ENCODE data around the gene ZBTB22. TPM values are rescaled to one million over a fixed set of nuclear protein-coding genes. Genes with fewer than 3 reads are reported as not detected.

ZBTB22 gene
- total RNA-seq, 1 donor from 2014 or later: 27.3 TPM

DNA sequence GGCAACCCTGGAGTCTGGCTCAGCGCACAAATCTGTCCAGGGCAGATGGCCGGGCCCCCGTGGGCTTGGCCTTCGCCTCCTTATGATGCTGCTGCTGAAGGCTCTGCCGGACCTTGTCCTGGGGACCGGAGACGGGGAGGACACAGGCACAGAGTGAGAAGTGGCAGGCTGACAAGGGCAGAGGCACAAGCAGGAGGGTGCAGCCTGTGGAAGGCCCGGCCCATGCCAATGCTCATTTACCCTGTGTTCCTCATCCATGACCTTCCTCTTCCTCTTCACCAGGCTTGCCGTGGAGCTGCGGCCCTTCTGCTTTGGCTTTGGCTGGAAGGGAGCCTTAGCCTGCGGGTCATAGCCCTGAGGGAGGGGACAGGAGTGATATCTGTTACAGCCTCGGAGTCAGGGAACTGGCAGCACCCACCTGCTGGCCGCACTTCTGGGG is 38.3 kb downstream of the ZBTB22 start:
- Mint-ChIP-seq H3K9me3 (ENCODE audit: low read depth) (no peaks in the 10 kb centered on the region), H3K4me1 (ENCODE audit: low read depth) (peaks cover 15% of the 10 kb centered on the region), H3K27ac (no peak overlapping the region), H3K27me3 (no peaks in the 10 kb centered on the region), H3K36me3 (ENCODE audit: insufficient read depth) (peaks cover 16% of the 10 kb centered on the region), H3K4me3 (ENCODE audit: low read depth) (no peak overlapping the region)
- TF ChIP-seq, protein P1, sequence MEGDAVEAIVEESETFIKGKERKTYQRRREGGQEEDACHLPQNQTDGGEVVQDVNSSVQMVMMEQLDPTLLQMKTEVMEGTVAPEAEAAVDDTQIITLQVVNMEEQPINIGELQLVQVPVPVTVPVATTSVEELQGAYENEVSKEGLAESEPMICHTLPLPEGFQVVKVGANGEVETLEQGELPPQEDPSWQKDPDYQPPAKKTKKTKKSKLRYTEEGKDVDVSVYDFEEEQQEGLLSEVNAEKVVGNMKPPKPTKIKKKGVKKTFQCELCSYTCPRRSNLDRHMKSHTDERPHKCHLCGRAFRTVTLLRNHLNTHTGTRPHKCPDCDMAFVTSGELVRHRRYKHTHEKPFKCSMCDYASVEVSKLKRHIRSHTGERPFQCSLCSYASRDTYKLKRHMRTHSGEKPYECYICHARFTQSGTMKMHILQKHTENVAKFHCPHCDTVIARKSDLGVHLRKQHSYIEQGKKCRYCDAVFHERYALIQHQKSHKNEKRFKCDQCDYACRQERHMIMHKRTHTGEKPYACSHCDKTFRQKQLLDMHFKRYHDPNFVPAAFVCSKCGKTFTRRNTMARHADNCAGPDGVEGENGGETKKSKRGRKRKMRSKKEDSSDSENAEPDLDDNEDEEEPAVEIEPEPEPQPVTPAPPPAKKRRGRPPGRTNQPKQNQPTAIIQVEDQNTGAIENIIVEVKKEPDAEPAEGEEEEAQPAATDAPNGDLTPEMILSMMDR (IDR thresholded peaks at IDR 0.05; ENCODE audit: unreplicated experiment): no peak
- DNase-seq (ENCODE audit: low spot score, unreplicated experiment): no peak

DNA sequence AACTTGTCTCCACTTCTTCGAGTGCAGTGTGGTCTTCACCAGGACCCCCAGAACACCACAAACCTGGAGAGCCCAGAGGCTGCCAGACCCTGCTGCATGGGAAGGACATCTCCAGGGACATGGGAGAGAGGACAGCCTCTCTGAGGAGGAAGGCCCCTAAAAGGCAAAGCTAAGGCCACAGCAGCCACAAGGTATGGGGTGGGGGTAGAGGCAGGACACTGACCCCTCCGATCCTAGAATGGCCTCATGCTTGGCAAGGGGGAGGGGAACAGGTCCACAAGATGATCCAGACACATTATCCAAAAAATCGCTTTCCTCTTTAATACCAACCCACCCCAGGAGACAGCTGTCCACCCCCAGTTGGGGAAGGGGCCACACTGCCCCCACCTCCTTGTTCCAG is 38.7 kb downstream of the ZBTB22 start:
- peaks cover 17% of the 10 kb centered on the region for H3K4me1 Mint-ChIP-seq (ENCODE audit: low read depth)
- H3K36me3 Mint-ChIP-seq (ENCODE audit: insufficient read depth): peaks cover 16% of the 10 kb centered on the region
- TF ChIP-seq, protein P1 (IDR thresholded peaks at IDR 0.05; ENCODE audit: unreplicated experiment): no peak
- no peaks in the 10 kb centered on the region for H3K9me3 Mint-ChIP-seq (ENCODE audit: low read depth)
- H3K27ac Mint-ChIP-seq: no peak overlapping the region
- no peak overlapping the region for H3K4me3 Mint-ChIP-seq (ENCODE audit: low read depth)
- no peaks in the 10 kb centered on the region for H3K27me3 Mint-ChIP-seq
- no peak for DNase-seq (ENCODE audit: low spot score, unreplicated experiment)

DNA sequence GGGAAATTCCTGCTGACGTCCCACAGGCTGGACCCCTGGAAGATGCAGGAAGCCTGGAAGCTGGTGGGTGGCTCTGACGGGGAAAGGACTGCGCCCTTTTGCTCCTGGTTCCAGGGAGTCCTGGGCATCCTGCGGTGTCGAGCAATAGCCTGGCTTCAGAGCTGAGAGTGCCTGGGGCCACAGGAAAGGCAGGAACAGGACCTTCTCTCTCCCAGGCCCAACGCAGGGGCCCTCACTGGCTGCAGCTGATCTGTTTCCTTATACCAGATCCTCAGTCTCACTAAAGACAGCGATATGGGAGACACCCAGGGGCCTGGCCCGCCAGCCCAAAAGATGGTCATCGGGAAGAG is 39.2 kb downstream of the ZBTB22 start:
- Mint-ChIP-seq H3K36me3 (ENCODE audit: insufficient read depth) (peaks cover 16% of the 10 kb centered on the region), H3K4me1 (ENCODE audit: low read depth) (peaks cover 19% of the 10 kb centered on the region), H3K27ac (no peak overlapping the region), H3K27me3 (no peaks in the 10 kb centered on the region), H3K4me3 (ENCODE audit: low read depth) (no peak overlapping the region), H3K9me3 (ENCODE audit: low read depth) (no peaks in the 10 kb centered on the region)
- DNase-seq (ENCODE audit: low spot score, unreplicated experiment): no peak
- TF ChIP-seq, protein P1 (IDR thresholded peaks at IDR 0.05; ENCODE audit: unreplicated experiment): no peak

DNA sequence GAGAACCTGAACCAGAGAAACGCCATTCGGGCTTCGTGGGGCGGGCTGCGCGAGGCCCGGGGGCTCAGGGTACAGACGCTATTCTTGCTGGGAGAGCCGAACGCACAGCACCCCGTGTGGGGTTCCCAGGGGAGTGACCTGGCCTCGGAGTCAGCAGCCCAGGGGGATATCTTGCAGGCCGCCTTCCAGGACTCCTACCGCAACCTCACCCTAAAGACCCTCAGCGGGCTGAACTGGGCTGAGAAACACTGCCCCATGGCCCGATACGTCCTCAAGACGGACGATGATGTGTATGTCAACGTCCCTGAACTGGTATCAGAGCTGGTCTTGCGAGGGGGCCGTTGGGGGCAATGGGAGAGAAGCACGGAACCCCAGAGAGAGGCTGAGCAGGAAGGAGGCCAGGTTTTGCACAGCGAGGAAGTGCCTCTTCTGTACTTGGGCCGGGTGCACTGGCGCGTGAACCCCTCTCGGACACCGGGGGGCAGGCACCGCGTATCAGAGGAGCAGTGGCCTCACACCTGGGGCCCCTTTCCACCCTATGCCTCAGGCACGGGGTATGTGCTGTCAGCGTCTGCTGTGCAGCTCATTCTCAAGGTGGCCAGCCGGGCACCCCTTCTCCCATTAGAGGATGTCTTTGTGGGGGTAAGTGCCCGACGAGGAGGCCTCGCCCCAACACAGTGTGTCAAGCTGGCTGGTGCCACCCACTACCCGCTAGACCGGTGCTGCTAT is 39.7 kb downstream of the ZBTB22 start:
- TF ChIP-seq, protein P1 (IDR thresholded peaks at IDR 0.05; ENCODE audit: unreplicated experiment): peak; percentile 22
- DNase-seq (ENCODE audit: low spot score, unreplicated experiment): no peak
- Mint-ChIP-seq H3K9me3 (ENCODE audit: low read depth) (no peaks in the 10 kb centered on the region), H3K4me3 (ENCODE audit: low read depth) (peak overlapping the region; percentile 80), H3K27me3 (no peaks in the 10 kb centered on the region), H3K4me1 (ENCODE audit: low read depth) (peaks cover 25% of the 10 kb centered on the region), H3K36me3 (ENCODE audit: insufficient read depth) (peaks cover 15% of the 10 kb centered on the region), H3K27ac (peak overlapping the region; percentile 91)

DNA sequence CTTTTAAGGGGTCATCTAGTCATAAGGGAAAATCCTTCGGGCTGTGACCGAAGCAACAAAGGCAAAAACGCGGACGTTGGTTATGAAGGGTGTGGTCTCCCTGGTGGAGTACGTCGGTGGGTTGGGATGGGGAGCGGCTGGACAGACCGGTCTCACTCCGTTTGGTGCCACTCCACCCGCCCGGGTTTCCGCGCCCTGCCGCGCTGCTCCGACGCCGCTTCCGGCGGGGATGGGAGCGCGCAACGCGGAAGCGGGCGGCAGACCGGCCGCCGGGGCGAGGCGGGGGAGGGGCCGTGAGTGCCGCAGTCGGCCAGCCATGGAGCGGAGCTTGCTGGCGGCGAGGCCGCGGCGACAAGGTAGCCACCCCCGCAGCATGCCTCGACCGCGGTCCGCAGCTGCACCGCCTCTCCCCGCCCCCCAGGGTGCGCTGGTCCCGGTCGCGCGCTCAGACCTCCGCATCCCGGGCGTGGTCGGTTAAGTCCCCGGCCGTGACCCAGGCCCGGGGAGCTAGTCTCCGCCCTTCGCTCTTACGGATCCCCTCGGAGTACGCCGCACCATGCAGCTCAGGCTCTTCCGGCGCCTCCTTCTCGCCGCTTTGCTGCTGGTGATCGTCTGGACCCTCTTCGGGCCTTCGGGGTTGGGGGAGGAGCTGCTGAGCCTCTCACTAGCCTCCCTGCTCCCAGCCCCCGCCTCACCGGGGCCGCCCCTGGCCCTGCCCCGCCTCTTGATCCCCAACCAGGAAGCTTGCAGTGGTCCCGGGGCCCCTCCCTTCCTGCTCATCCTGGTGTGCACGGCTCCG is 40.5 kb downstream of the ZBTB22 start, which contains the start of gene B3GALT4:
TSS of gene B3GALT4 (plus strand) at position 260 of the 799 bp plus-strand sequence. CDS start at position 557, 297 bp downstream.
- peak within 1 kb of the TSS; percentile 80 for H3K4me3 Mint-ChIP-seq (ENCODE audit: low read depth)
- peak; percentile 65 for DNase-seq (ENCODE audit: low spot score, unreplicated experiment)
- peaks cover 17% of the 10 kb centered on the region for H3K36me3 Mint-ChIP-seq (ENCODE audit: insufficient read depth)
- H3K27me3 Mint-ChIP-seq: no peaks in the 10 kb centered on the region
- H3K27ac Mint-ChIP-seq: peak within 1 kb of the TSS; percentile 92
- peaks cover 31% of the 10 kb centered on the region for H3K4me1 Mint-ChIP-seq (ENCODE audit: low read depth)
- H3K9me3 Mint-ChIP-seq (ENCODE audit: low read depth): no peaks in the 10 kb centered on the region
- TF ChIP-seq, protein P1 (IDR thresholded peaks at IDR 0.05; ENCODE audit: unreplicated experiment): peak; percentile 67

Data from progenitor cell of endocrine pancreas (in vitro differentiated cells).